A673 (cell line): ENCODE measurements around the gene TMEM61.

Experiments
- CTCF ChIP-seq: fragments of 300-800, 200-600 bp; sonication (generic); conservative IDR thresholded peaks from 2 replicates; pipeline ENCODE4 v1.5.1; 2017; ENCODE audit warnings: low read depth, mild to moderate bottlenecking, antibody characterized with exemption, low read length, moderate library complexity, mixed read lengths
- EZH2 ChIP-seq: fragments of 200-600 bp; sonication (generic); IDR thresholded peaks from 2 replicates; pipeline ENCODE4 v1.6.1; 2017; ENCODE audit warnings: borderline replicate concordance, low read depth, mild to moderate bottlenecking, mixed read lengths, antibody characterized with exemption, low read length; ENCODE audit not compliant: poor library complexity, severe bottlenecking

GRCh38 chr1:55005351-55006140, 25.1 kb downstream of the TMEM61 start:
- no peak for TF ChIP-seq CTCF
- no peak for TF ChIP-seq EZH2
